Epidermal melanocyte (primary cell): ENCODE measurements around the gene GNAT3.

Experiments used
- DNase-seq: peaks from one replicate; pipeline ENCODE4 v3.0.0; 2011; ENCODE audit warnings: low spot score; ENCODE audit not compliant: insufficient read length

GNAT3 gene

GRCh38 chr7:80511964-80512363 is at the start of gene GNAT3:
TSS of gene GNAT3 (minus strand) at chr7:80512064. CDS start at chr7:80511926, 138 bp downstream.
- DNase-seq: no peak

- no peak for DNase-seq
These were observed 46.3 kb upstream of the GNAT3 start for GRCh38 chr7:80558116-80558515.

GRCh38 chr7:80552031-80552694 is 40.3 kb upstream of the GNAT3 start:
- DNase-seq: no peak

- no peak for DNase-seq
These were observed 38.1 kb upstream of the GNAT3 start for GRCh38 chr7:80550005-80550404.

- no peak for DNase-seq
These were observed 37.1 kb upstream of the GNAT3 start for GRCh38 chr7:80548840-80549530.

GRCh38 chr7:80542398-80542797 is 30.5 kb upstream of the GNAT3 start:
- peak; percentile 25 for DNase-seq

GRCh38 chr7:80540836-80541235 is 29.0 kb upstream of the GNAT3 start:
- no peak for DNase-seq

GRCh38 chr7:80537091-80537490 is 25.2 kb upstream of the GNAT3 start:
- no peak for DNase-seq

- no peak for DNase-seq
These were observed 24.6 kb upstream of the GNAT3 start for GRCh38 chr7:80536426-80536825.

- no peak for DNase-seq
These were observed 21.4 kb upstream of the GNAT3 start for GRCh38 chr7:80533287-80533686.

GRCh38 chr7:80532153-80532552 is 20.3 kb upstream of the GNAT3 start:
- DNase-seq: no peak

GRCh38 chr7:80530136-80530535 is 18.3 kb upstream of the GNAT3 start:
- no peak for DNase-seq

- no peak for DNase-seq
These were observed 17.5 kb upstream of the GNAT3 start for GRCh38 chr7:80529362-80529761.

GRCh38 chr7:80528689-80529088 is 16.8 kb upstream of the GNAT3 start:
- DNase-seq: no peak

GRCh38 chr7:80526472-80526871 is 14.6 kb upstream of the GNAT3 start:
- no peak for DNase-seq

- no peak for DNase-seq
These were observed 12.8 kb upstream of the GNAT3 start for GRCh38 chr7:80524693-80525092.

- DNase-seq: no peak
These were observed 9.9 kb upstream of the GNAT3 start for GRCh38 chr7:80521809-80522208.

GRCh38 chr7:80520199-80520598 is 8.3 kb upstream of the GNAT3 start:
- DNase-seq: no peak

GRCh38 chr7:80517282-80517747 is 5.5 kb upstream of the GNAT3 start:
- DNase-seq: no peak

GRCh38 chr7:80515298-80515697 is 3.4 kb upstream of the GNAT3 start:
- no peak for DNase-seq

- DNase-seq: no peak
These were observed 1.8 kb downstream of the GNAT3 start for GRCh38 chr7:80510021-80510420.

- no peak for DNase-seq
These were observed 3.4 kb downstream of the GNAT3 start for GRCh38 chr7:80508440-80508839.

GRCh38 chr7:80505900-80506500 is 5.9 kb downstream of the GNAT3 start:
- DNase-seq: no peak
